HEK293T (cell line): Measurements from ENCODE around the gene MLLT3.

Source experiments
- ARNT ChIP-seq: fragments of 450-650 bp; IDR thresholded peaks from 2 replicates; pipeline ENCODE4 v1.6.1; 2017; ENCODE audit warnings: mild to moderate bottlenecking
- BHLHE40 ChIP-seq: fragments of 450-650 bp; IDR thresholded peaks from 2 replicates; pipeline ENCODE4 v1.6.1; 2016; ENCODE audit warnings: mild to moderate bottlenecking, moderate library complexity, borderline replicate concordance
- FOXM1 ChIP-seq: fragments of 450-650 bp; IDR thresholded peaks from 2 replicates; pipeline ENCODE4 v1.6.1; 2017; ENCODE audit warnings: mild to moderate bottlenecking, borderline replicate concordance
- HDGF ChIP-seq: fragments of 450-650 bp; IDR thresholded peaks from 2 replicates; pipeline ENCODE4 v1.6.1; 2017; ENCODE audit warnings: antibody characterized with exemption, borderline replicate concordance
- L3MBTL2 ChIP-seq: fragments of 450-650 bp; conservative IDR thresholded peaks from 2 replicates; pipeline ENCODE4 v1.6.1; 2016; ENCODE audit warnings: mild to moderate bottlenecking
- NFRKB ChIP-seq: fragments of 450-650 bp; IDR thresholded peaks from 2 replicates; pipeline ENCODE4 v1.6.1; 2016; ENCODE audit warnings: mild to moderate bottlenecking, moderate library complexity
- SP1 ChIP-seq: fragments of 450-650 bp; IDR thresholded peaks from 2 replicates; pipeline ENCODE4 v1.6.1; 2017
- SUZ12 ChIP-seq: fragments of 450-650 bp; IDR thresholded peaks from 2 replicates; pipeline ENCODE4 v1.6.1; 2016; ENCODE audit warnings: mild to moderate bottlenecking
- TARDBP ChIP-seq: fragments of 450-650 bp; IDR thresholded peaks from 2 replicates; pipeline ENCODE4 v1.6.1; 2016

- TF ChIP-seq SUZ12 (no peak), ARNT (no peak), HDGF (no peak), L3MBTL2 (no peak), SP1 (no peak), BHLHE40 (no peak), TARDBP (no peak), NFRKB (no peak), FOXM1 (no peak)
Observed at GRCh38 chr9:20508242-20508641, 114.1 kb downstream of the MLLT3 start.
